Duodenal mucosa (tissue), 2 donors: Measurements from ENCODE around the gene DMD.
A peak's percentile ranks its signal among the peaks of the same experiment; 100 is the strongest.

Source experiments
- H3K27ac ChIP-seq: one replicate; pipeline ENCODE4 v1.7.0; 2013; ENCODE audit warnings: low read depth, low read length
- H3K27me3 ChIP-seq, 2 donors: one replicate each; pipeline ENCODE4 v1.7.0; 2013; ENCODE audit warnings: low read length in 2 of 2, control low read depth in 1 of 2; ENCODE audit not compliant: insufficient read depth in 2 of 2, control insufficient read depth in 1 of 2
- H3K36me3 ChIP-seq, 2 donors: one replicate each; pipeline ENCODE4 v1.7.0; 2013; ENCODE audit warnings: low read length in 2 of 2, control low read depth in 1 of 2; ENCODE audit not compliant: insufficient read depth in 2 of 2, control insufficient read depth in 1 of 2
- H3K4me1 ChIP-seq, 2 donors: one replicate each; pipeline ENCODE4 v1.7.0; 2013; ENCODE audit warnings: low read length in 2 of 2, control low read depth in 1 of 2; ENCODE audit not compliant: insufficient read depth in 2 of 2, control insufficient read depth in 1 of 2
- H3K4me3 ChIP-seq, 2 donors: one replicate each; pipeline ENCODE4 v1.7.0; 2013; ENCODE audit warnings: low read length in 2 of 2, low read depth in 1 of 2
- H3K9ac ChIP-seq, 2 donors: one replicate each; pipeline ENCODE4 v1.7.0; 2013; ENCODE audit warnings: low read length in 2 of 2, low read depth in 1 of 2
- H3K9me3 ChIP-seq, 2 donors: one replicate each; pipeline ENCODE4 v1.7.0; 2013; ENCODE audit warnings: low read length in 2 of 2, control low read depth in 1 of 2; ENCODE audit not compliant: control insufficient read depth in 1 of 2

The DMD gene

DNA sequence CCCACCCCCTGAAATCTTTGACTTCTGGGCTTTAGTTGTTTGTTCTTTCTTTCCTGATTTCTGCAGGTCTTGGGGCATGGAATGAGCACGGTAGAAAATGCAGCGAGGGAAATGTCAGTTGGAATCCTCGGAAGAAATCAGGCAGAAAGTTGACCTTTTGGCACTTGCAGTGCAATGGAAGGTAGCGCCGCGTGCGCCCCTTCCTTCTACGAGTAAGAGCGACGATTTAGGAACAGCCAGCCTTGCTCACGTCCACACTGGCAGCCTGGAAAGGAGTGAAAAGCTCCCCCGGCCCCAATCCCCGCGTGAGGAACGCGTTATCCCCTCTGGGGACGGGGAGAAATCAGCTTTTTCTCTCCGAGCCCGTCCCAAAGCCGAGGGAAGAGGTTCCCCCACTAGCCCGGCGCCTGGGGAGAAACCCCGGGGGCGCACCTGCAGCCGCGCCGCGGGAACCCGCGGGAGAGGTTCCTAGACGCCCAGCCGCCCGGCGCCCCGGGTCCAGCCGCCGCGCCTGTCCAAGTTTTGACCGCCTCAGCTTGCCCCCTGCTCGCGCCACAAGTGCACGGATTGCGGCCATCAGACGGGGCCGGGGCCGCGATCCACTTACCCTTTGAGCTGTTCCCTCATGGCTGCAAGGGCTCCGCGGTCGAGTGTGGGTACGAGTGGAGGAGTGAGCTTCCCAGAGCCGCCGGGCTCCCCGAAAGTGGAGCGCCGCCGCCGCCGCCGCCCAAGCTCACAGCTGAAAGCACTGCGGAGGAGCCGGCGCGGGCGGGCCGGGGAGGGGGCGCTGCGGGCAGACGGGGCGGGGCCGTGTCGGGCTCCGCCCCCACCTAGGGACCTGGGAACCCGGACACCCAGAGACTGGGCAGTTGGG, 1944.9 kb downstream of the DMD start:
- H3K27ac ChIP-seq, result peak overlapping the region; percentile 10
- peak overlapping the region; percentile 62 to 72 for H3K4me3 ChIP-seq
- H3K36me3 ChIP-seq, result no peaks in the 10 kb centered on the region
- H3K27me3 ChIP-seq, result no peaks in the 10 kb centered on the region
- peak overlapping the region in 1 of 2 donors; percentile 25 for H3K9ac ChIP-seq
- H3K9me3 ChIP-seq, result no peaks in the 10 kb centered on the region
- no peaks in the 10 kb centered on the region for H3K4me1 ChIP-seq

DNA sequence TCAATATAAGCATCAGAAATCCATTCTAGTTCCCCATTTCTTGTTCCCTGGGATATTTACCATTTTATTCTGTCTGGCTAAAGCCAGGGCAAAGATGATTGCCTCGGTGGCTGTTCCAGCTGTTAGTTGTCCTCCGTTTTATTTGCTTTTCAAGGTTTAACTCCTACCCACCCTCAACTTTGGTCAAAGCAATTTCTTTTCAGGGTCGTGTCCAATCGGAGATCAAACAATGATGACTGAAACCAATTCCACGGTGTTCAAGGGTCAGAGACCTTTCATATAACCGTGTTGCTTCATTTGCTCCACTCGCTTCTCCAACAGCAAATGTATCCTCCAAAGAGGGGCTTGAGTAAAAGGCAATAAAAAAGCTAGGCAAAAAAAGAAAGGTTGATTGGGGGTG, 1946.0 kb downstream of the DMD start:
- no peaks in the 10 kb centered on the region for H3K36me3 ChIP-seq
- no peak overlapping the region for H3K4me3 ChIP-seq
- no peaks in the 10 kb centered on the region for H3K9me3 ChIP-seq
- H3K9ac ChIP-seq, result no peak overlapping the region
- H3K27me3 ChIP-seq, result no peaks in the 10 kb centered on the region
- no peaks in the 10 kb centered on the region for H3K4me1 ChIP-seq
- no peak overlapping the region for H3K27ac ChIP-seq

DNA sequence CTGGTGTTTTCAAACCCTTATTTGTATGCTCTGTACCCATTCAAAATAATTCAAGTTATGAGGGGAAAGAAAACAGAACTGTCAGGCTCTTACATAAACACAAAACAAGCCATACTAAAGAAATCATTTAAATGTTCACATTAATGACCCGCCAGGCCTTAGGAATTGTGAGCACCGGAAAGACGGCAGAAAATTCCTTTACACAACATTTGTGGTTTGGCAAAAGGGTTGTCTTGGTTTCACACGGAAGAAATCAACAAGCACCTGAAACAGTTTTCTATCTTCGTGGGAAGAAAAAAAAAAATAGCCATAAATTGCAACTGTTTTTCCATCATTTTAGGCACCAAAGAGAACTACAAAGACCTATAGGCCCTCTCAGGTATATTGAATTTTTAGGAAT, 1951.0 kb downstream of the DMD start:
- Histone ChIP-seq H3K9me3 (no peaks in the 10 kb centered on the region), H3K27me3 (no peaks in the 10 kb centered on the region), H3K36me3 (no peaks in the 10 kb centered on the region), H3K4me1 (no peaks in the 10 kb centered on the region), H3K9ac (no peak overlapping the region), H3K27ac (no peak overlapping the region), H3K4me3 (no peak overlapping the region)

DNA sequence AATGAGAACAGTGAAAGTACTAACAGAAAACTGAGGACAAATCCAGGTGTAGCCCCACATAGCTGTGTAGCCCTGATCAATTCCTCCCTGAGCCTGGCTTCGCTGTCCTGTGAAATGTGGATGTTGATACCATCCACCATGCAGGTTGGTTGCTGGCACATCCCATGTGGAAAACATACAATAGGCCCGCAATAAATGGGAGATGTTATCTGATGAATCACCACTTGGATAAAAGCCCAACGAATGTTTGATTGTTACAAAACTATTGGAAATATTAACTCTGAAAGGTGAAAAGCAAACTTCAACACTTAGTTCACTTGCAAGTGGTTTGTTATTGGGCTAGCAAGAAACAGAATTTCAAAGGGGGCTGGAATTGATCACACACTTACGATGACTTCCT, 1953.2 kb downstream of the DMD start:
- H3K27ac ChIP-seq, result no peak overlapping the region
- no peaks in the 10 kb centered on the region for H3K9me3 ChIP-seq
- H3K4me3 ChIP-seq, result no peak overlapping the region
- H3K4me1 ChIP-seq, result no peaks in the 10 kb centered on the region
- H3K36me3 ChIP-seq, result no peaks in the 10 kb centered on the region
- H3K9ac ChIP-seq, result no peak overlapping the region
- H3K27me3 ChIP-seq, result no peaks in the 10 kb centered on the region

DNA sequence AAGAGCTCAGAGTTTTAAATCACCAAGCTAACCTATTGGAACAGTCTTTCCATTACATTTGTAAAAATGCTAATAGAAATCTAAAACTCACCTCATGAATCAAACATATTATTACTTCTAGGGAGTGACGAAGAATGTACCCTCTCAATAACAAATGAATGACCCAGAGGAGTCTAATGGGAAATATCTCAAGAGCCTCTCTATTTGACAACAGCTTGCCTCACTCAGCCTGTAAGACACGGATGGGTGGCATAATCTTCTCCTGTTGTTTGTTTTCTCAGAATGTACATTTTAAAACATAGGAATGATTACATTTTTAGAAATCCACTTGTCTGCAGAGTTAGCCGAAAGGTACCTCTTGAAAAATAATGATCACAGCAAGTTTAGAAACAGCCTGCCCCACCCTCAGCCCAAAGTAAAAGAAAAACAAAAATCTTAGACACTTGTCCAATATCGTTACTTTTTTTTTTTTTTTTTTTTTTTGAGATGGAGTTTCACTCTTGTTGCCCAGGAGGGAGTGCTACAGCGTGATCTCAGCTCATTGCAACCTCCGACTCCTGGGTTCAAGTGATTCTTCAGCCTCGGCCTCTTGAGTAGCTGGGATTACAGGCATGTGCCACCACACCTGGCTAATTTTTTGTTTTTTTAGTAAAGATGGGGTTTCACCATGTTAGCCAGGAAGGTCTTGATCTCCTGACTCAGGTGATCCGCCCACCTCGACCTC, 1955.9 kb downstream of the DMD start:
- Histone ChIP-seq H3K4me3 (no peak overlapping the region), H3K27ac (no peak overlapping the region), H3K36me3 (no peaks in the 10 kb centered on the region), H3K4me1 (no peaks in the 10 kb centered on the region), H3K27me3 (no peaks in the 10 kb centered on the region), H3K9me3 (no peaks in the 10 kb centered on the region), H3K9ac (no peak overlapping the region)

DNA sequence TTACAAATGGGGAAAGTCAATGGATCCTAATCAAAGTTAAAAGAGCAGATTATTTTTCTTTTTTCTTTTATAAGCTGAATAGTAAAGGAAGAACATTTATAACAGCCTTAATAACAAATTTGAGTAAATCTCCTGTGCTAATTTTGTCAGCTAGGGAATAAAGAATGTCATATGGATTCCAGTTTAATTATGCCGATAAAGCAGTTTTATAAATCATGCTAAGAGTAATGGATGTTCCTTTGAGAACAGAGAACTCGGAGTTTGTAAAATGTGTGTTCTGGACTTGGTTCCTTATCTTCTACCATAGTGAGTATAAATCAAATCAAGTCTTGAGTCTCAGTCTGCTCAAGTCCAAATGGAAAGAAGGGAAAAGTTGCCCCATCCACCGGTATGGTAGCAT, 1959.2 kb downstream of the DMD start:
- Histone ChIP-seq H3K27me3 (no peaks in the 10 kb centered on the region), H3K27ac (no peak overlapping the region), H3K36me3 (no peaks in the 10 kb centered on the region), H3K9ac (no peak overlapping the region), H3K4me3 (no peak overlapping the region), H3K4me1 (no peaks in the 10 kb centered on the region), H3K9me3 (no peaks in the 10 kb centered on the region)

DNA sequence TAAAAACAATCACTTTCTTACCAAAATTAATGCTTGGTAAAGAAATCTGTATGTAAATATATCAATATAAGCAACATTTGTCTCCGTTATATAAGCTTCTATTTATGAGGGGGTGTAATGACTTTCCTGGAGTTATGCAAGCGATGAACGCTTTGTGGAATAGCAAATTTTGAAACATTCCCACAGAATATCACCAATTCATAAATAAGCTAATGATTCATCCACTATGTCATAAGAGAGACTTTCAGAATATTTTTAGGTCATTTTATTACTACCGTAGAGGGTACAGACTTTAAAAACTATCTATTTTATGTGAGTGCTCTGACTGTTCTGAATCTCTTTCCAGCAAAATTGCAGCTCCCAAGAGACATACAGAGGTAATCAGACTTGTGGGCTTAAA, 1960.0 kb downstream of the DMD start:
- no peaks in the 10 kb centered on the region for H3K4me1 ChIP-seq

DNA sequence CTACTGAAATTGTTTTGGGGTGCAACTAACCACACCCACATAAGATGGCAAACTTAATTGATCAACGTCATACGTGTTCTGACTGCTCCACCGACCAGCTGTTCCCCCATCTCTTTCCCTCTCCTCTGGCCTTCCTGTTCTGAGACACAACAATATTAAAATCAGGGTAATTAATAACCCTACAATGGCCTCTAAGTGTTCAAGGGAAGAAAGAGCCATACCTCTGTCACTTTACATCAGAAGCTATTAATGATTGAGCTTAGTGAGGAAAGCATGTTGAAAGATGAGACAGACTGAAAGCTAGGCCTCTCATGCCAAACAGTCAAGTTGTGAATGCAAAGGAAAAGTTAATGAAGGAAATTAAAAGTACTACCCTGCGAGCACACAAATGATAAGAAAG, 1965.6 kb downstream of the DMD start:
- Histone ChIP-seq H3K9me3 (no peaks in the 10 kb centered on the region), H3K4me3 (no peak overlapping the region), H3K4me1 (no peaks in the 10 kb centered on the region), H3K27ac (no peak overlapping the region), H3K9ac (no peak overlapping the region), H3K36me3 (no peaks in the 10 kb centered on the region), H3K27me3 (no peaks in the 10 kb centered on the region)

More for the DNA sequence above, 1960.0 kb downstream of the DMD start:
- H3K9me3 ChIP-seq, result no peaks in the 10 kb centered on the region
- no peak overlapping the region for H3K9ac ChIP-seq
- H3K27me3 ChIP-seq, result no peaks in the 10 kb centered on the region
- H3K27ac ChIP-seq, result no peak overlapping the region
- H3K4me3 ChIP-seq, result no peak overlapping the region
- H3K36me3 ChIP-seq, result no peaks in the 10 kb centered on the region

DNA sequence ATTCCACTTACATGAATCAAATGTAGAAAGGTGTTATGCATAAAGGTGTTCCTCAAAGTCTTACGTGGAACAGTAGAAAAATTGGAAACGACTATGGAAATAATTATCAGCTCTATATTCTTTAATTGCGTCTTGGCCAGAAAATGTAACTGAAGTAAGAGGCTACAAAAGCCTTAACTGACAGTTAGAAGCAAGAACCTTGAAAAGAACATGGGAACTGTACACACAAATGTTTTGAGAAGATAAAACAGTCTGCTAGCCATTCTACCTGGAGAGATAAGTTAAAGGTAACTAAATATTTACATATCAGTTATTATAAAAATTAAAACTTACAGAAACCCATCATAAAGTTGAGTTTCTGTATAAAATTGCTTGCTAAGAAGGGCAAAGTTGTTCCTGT, 1967.5 kb downstream of the DMD start:
- Histone ChIP-seq H3K9me3 (no peaks in the 10 kb centered on the region), H3K27ac (no peak overlapping the region), H3K4me1 (no peaks in the 10 kb centered on the region), H3K9ac (no peak overlapping the region), H3K27me3 (no peaks in the 10 kb centered on the region), H3K36me3 (no peaks in the 10 kb centered on the region), H3K4me3 (no peak overlapping the region)

DNA sequence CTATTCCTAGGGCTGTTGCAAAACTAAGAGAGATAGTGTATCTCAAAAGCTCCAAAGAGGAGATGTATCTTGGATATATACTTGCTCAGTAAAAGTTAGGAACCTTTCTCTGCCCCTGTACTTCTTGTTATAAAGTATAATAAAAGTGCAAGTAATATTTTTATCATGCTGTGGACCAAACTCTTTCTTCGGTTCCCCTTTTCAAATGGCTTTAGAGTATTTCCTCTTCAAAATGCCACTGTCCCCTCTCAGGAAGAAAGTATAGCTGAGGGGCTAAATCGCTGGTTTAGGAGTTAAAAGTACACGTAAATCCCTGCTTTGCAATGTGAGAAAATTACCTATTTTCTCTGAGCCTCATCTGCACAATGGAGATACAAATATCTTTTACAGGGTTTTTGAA, 1970.4 kb downstream of the DMD start:
- Histone ChIP-seq H3K4me3 (no peak overlapping the region), H3K9me3 (no peaks in the 10 kb centered on the region), H3K4me1 (no peaks in the 10 kb centered on the region), H3K9ac (no peak overlapping the region), H3K27me3 (no peaks in the 10 kb centered on the region), H3K27ac (no peak overlapping the region), H3K36me3 (no peaks in the 10 kb centered on the region)
